H9 (cell line): Measurements from ENCODE around the gene NRP1. TPM values are rescaled to one million over a fixed set of nuclear protein-coding genes. Genes with fewer than 3 reads are reported as not detected.

Experiments used
- DNase-seq: peaks from one replicate; pipeline ENCODE4 v3.0.0-alpha.2; 2017
- H2AFZ ChIP-seq: one replicate; pipeline ENCODE4 v1.6.1; 2013; ENCODE audit warnings: mild to moderate bottlenecking, low read length, control low read depth, moderate library complexity
- H2AK5ac ChIP-seq: 2 replicates; pipeline ENCODE4 v1.6.1; 2013; ENCODE audit warnings: low read length, control low read depth, mixed read lengths; ENCODE audit not compliant: insufficient read length
- H2BK120ac ChIP-seq: one replicate; pipeline ENCODE4 v1.6.1; 2013; ENCODE audit warnings: low read depth, mild to moderate bottlenecking, low read length, control low read depth, inconsistent platforms; ENCODE audit not compliant: poor library complexity, severe bottlenecking
- H2BK12ac ChIP-seq: 2 replicates; pipeline ENCODE4 v1.6.1; 2013; ENCODE audit warnings: low read length, control low read depth, mixed read lengths, low read depth; ENCODE audit not compliant: insufficient read length
- H2BK15ac ChIP-seq: 2 replicates; pipeline ENCODE4 v1.6.1; 2013; ENCODE audit warnings: low read depth, low read length, control low read depth
- H2BK20ac ChIP-seq: one replicate; pipeline ENCODE4 v1.6.1; 2013; ENCODE audit warnings: low read depth, mild to moderate bottlenecking, low read length, control low read depth, inconsistent platforms; ENCODE audit not compliant: poor library complexity, severe bottlenecking
- H2BK5ac ChIP-seq: 2 replicates; pipeline ENCODE4 v1.6.1; 2013; ENCODE audit warnings: low read length, control low read depth, mixed read lengths; ENCODE audit not compliant: insufficient read length
- H3K14ac ChIP-seq: 2 replicates; pipeline ENCODE4 v1.6.1; 2013; ENCODE audit warnings: low read length, control low read depth; ENCODE audit not compliant: insufficient read depth
- H3K18ac ChIP-seq: 2 replicates; pipeline ENCODE4 v1.6.1; 2013; ENCODE audit warnings: low read depth, mild to moderate bottlenecking, mixed read lengths, low read length, control low read depth; ENCODE audit not compliant: insufficient read length
- H3K23ac ChIP-seq: 2 replicates; pipeline ENCODE4 v1.6.1; 2013; ENCODE audit warnings: low read length, control low read depth, mixed read lengths, low read depth; ENCODE audit not compliant: insufficient read length
- H3K23me2 ChIP-seq: 2 replicates; pipeline ENCODE4 v1.6.1; 2013; ENCODE audit warnings: low read depth, mild to moderate bottlenecking, mixed read lengths, low read length, control low read depth; ENCODE audit not compliant: insufficient read length, poor library complexity, severe bottlenecking
- H3K27ac ChIP-seq: 2 replicates; pipeline ENCODE4 v1.5.1; 2013; ENCODE audit warnings: low read length, control low read depth, mixed read lengths, low read depth; ENCODE audit not compliant: insufficient read length
- H3K27me3 ChIP-seq: 2 replicates; pipeline ENCODE4 v1.6.1; 2013; ENCODE audit warnings: low read length, control low read depth, inconsistent platforms; ENCODE audit not compliant: insufficient read depth
- H3K4ac ChIP-seq: 2 replicates; pipeline ENCODE4 v1.6.1; 2013; ENCODE audit warnings: low read depth, mild to moderate bottlenecking, control low read depth, inconsistent platforms, low read length, moderate library complexity
- H3K4me1 ChIP-seq: 2 replicates; pipeline ENCODE4 v1.6.1; 2013; ENCODE audit warnings: low read length, control low read depth, inconsistent platforms; ENCODE audit not compliant: insufficient read depth
- H3K4me2 ChIP-seq: 2 replicates; pipeline ENCODE4 v1.6.1; 2013; ENCODE audit warnings: low read length, control low read depth, mixed read lengths; ENCODE audit not compliant: insufficient read length, insufficient read depth
- H3K56ac ChIP-seq: 2 replicates; pipeline ENCODE4 v1.6.1; 2013; ENCODE audit warnings: low read depth, mild to moderate bottlenecking, mixed read lengths, low read length, control low read depth; ENCODE audit not compliant: insufficient read length
- H3K79me1 ChIP-seq: 2 replicates; pipeline ENCODE4 v1.6.1; 2013; ENCODE audit warnings: low read depth, mild to moderate bottlenecking, moderate library complexity, low read length, control low read depth, inconsistent platforms; ENCODE audit not compliant: insufficient read depth, poor library complexity, severe bottlenecking
- H3K79me2 ChIP-seq: 2 replicates; pipeline ENCODE4 v1.6.1; 2013; ENCODE audit warnings: low read length, control low read depth, inconsistent platforms; ENCODE audit not compliant: insufficient read depth
- H3K9ac ChIP-seq: 2 replicates; pipeline ENCODE4 v1.6.1; 2013; ENCODE audit warnings: low read length, control low read depth, mixed read lengths; ENCODE audit not compliant: insufficient read length; ENCODE audit errors: extremely low read depth
- H3K9me3 ChIP-seq: one replicate; pipeline ENCODE4 v1.6.1; 2013; ENCODE audit warnings: low read depth, low read length, inconsistent platforms; ENCODE audit not compliant: control insufficient read depth
- H3T11ph ChIP-seq: one replicate; pipeline ENCODE4 v1.6.1; 2013; ENCODE audit warnings: mild to moderate bottlenecking, low read length, control low read depth, inconsistent platforms
- H4K20me1 ChIP-seq: one replicate; pipeline ENCODE4 v1.6.1; 2013; ENCODE audit not compliant: control insufficient read depth, insufficient read length, insufficient read depth
- H4K5ac ChIP-seq: 2 replicates; pipeline ENCODE4 v1.6.1; 2013; ENCODE audit warnings: low read depth, mild to moderate bottlenecking, mixed read lengths, low read length, control low read depth; ENCODE audit not compliant: insufficient read length
- H4K8ac ChIP-seq: replicated peaks from 2 replicates; pipeline ENCODE4 v1.6.1; 2013; ENCODE audit warnings: low read length, control low read depth, mixed read lengths, low read depth; ENCODE audit not compliant: insufficient read length
- H4K91ac ChIP-seq: 2 replicates; pipeline ENCODE4 v1.6.1; 2013; ENCODE audit warnings: low read depth, mild to moderate bottlenecking, moderate library complexity, mixed read lengths, low read length, control low read depth; ENCODE audit not compliant: insufficient read length
- H3K27ac Mint-ChIP-seq, 3 experiments: 2 replicates in 2 of 3; 3 replicates in 1 of 3; pipeline ENCODE4 v1.8.0; 2020 to 2021; ENCODE audit warnings: mixed read lengths in 3 of 3, mild to moderate bottlenecking in 1 of 3, moderate library complexity in 1 of 3
- H3K27me3 Mint-ChIP-seq: 2 replicates; pipeline ENCODE4 v1.8.0; 2021; ENCODE audit warnings: low read depth, mild to moderate bottlenecking, moderate library complexity, mixed read lengths
- H3K36me3 Mint-ChIP-seq, 3 experiments: 2 replicates in 2 of 3; 3 replicates in 1 of 3; pipeline ENCODE4 v1.8.0; 2020 to 2021; ENCODE audit warnings: low read depth in 3 of 3, mixed read lengths in 3 of 3; ENCODE audit not compliant: insufficient read depth in 1 of 3
- H3K4me1 Mint-ChIP-seq, 2 experiments: 2 replicates each; pipeline ENCODE4 v1.8.0; 2020; ENCODE audit warnings: mixed read lengths in 2 of 2
- H3K4me3 Mint-ChIP-seq, 2 experiments: 2 replicates in 1 of 2; 3 replicates in 1 of 2; pipeline ENCODE4 v1.8.0; 2020 to 2021; ENCODE audit warnings: mild to moderate bottlenecking in 2 of 2, mixed read lengths in 2 of 2, moderate library complexity in 1 of 2
- H3K9me3 Mint-ChIP-seq, 2 experiments: 2 replicates in 1 of 2; 3 replicates in 1 of 2; pipeline ENCODE4 v1.8.0; 2020; ENCODE audit warnings: mild to moderate bottlenecking in 2 of 2, mixed read lengths in 2 of 2, moderate library complexity in 1 of 2
- CTCF ChIP-seq: fragments of 200-600 bp; sonication (generic); conservative IDR thresholded peaks from 3 replicates; pipeline ENCODE4 v1.8.0; 2021; ENCODE audit warnings: antibody characterized with exemption, mild to moderate bottlenecking
- WGBS: extraction: QIAGEN DNeasy Blood & Tissue Kit; methylation state at CpG from one replicate; pipeline ENCODE4 v1.1.7; 2013; ENCODE audit warnings: missing lambda C conversion rate, low lambda C conversion rate, mixed read lengths; ENCODE audit not compliant: insufficient read length; ENCODE audit errors: extremely low coverage; 5-methylcytosine and 5-hydroxymethylcytosine counted together
- total RNA-seq: library from RNA; stranded (reverse); gene quantifications from 2 replicates; pipeline ENCODE4 v1.2.1, GENCODE V29; 2021

NRP1 gene
- total RNA-seq, 1 experiment from 2014 or later: 4.6 TPM

- H3K79me2 ChIP-seq: no peaks in the 10 kb centered on the region
- Mint-ChIP-seq H3K4me1 (peaks cover 31 to 34% of the 10 kb centered on the region in 2 experiments), H3K36me3 (no peaks in the 10 kb centered on the region), H3K9me3 (no peaks in the 10 kb centered on the region), H3K27ac (no peak overlapping the region), H3K27me3 (no peaks in the 10 kb centered on the region), H3K4me3 (no peak overlapping the region)
- H3K23ac ChIP-seq: no peak overlapping the region
- no peak overlapping the region for H2AFZ ChIP-seq
- no peaks in the 10 kb centered on the region for H3K23me2 ChIP-seq
- H3K27me3 ChIP-seq: no peaks in the 10 kb centered on the region
- no peak overlapping the region for H2BK120ac ChIP-seq
- H2BK20ac ChIP-seq: no peak overlapping the region
- TF ChIP-seq CTCF: no peak
- H2AK5ac ChIP-seq: no peak overlapping the region
- no peak overlapping the region for H3K14ac ChIP-seq
- no peak overlapping the region for H3T11ph ChIP-seq
- no peak overlapping the region for H3K4ac ChIP-seq
- no peak overlapping the region for H3K27ac ChIP-seq
- H3K9me3 ChIP-seq: no peaks in the 10 kb centered on the region
- no peak overlapping the region for H3K9ac ChIP-seq
- H4K20me1 ChIP-seq: no peaks in the 10 kb centered on the region
- DNase-seq: no peak
- no peak overlapping the region for H4K91ac ChIP-seq
- no peak overlapping the region for H3K18ac ChIP-seq
- WGBS: no CpG with 5 or more reads among the region's 9 CpGs
- no peak overlapping the region for H3K4me2 ChIP-seq
- no peak overlapping the region for H2BK15ac ChIP-seq
- H3K4me1 ChIP-seq: peaks cover 11% of the 10 kb centered on the region; the same call in 1 of the 2 replicates
- H4K5ac ChIP-seq: no peak overlapping the region
- no peak overlapping the region for H2BK5ac ChIP-seq
- no peak overlapping the region for H3K56ac ChIP-seq
- no peak overlapping the region for H4K8ac ChIP-seq
- H3K79me1 ChIP-seq: no peaks in the 10 kb centered on the region
- H2BK12ac ChIP-seq: no peak overlapping the region
These were observed 170.3 kb downstream of the NRP1 start for GRCh38 chr10:33164060-33164709.
